ENCODE results near the gene FLRT2. TPM values are rescaled to one million over a fixed set of nuclear protein-coding genes. Genes with fewer than 3 reads are reported as not detected.
A peak's percentile ranks its signal among the peaks of the same experiment; 100 is the strongest.

FLRT2 gene
- total RNA-seq, 1 donor from 2014 or later, result 168 TPM

- peaks cover 73% of the 10 kb centered on the region for H3K36me3 Mint-ChIP-seq (ENCODE audit: unreplicated experiment)
Observed at GRCh38 chr14:85622106-85622505, 92.2 kb downstream of the FLRT2 start.

GRCh38 chr14:85622986-85623685 lies 93.2 kb downstream of the FLRT2 start:
- Mint-ChIP-seq H3K4me1 (ENCODE audit: unreplicated experiment) (peaks cover 4% of the 10 kb centered on the region), H3K9me3 (ENCODE audit: unreplicated experiment) (no peaks in the 10 kb centered on the region), H3K27me3 (ENCODE audit: unreplicated experiment) (no peaks in the 10 kb centered on the region), H3K4me3 (ENCODE audit: unreplicated experiment) (no peak overlapping the region), H3K27ac (ENCODE audit: unreplicated experiment) (no peak overlapping the region), H3K36me3 (ENCODE audit: unreplicated experiment) (peaks cover 75% of the 10 kb centered on the region)
- no peak for DNase-seq (ENCODE audit: extremely low spot score, unreplicated experiment)
- no peak for TF ChIP-seq CTCF (IDR thresholded peaks at IDR 0.05)

More at GRCh38 chr14:85622106-85622505, 92.2 kb downstream of the FLRT2 start:
- Mint-ChIP-seq H3K4me1 (ENCODE audit: unreplicated experiment) (peaks cover 13% of the 10 kb centered on the region), H3K27me3 (ENCODE audit: unreplicated experiment) (no peaks in the 10 kb centered on the region), H3K9me3 (ENCODE audit: unreplicated experiment) (no peaks in the 10 kb centered on the region), H3K27ac (ENCODE audit: unreplicated experiment) (no peak overlapping the region), H3K4me3 (ENCODE audit: unreplicated experiment) (no peak overlapping the region)
- no peak for DNase-seq (ENCODE audit: extremely low spot score, unreplicated experiment)
- TF ChIP-seq CTCF (IDR thresholded peaks at IDR 0.05), result no peak

GRCh38 chr14:85625925-85626585 lies 96.1 kb downstream of the FLRT2 start:
- H3K27me3 Mint-ChIP-seq (ENCODE audit: unreplicated experiment), result no peaks in the 10 kb centered on the region
- no peak for DNase-seq (ENCODE audit: extremely low spot score, unreplicated experiment)
- no peak for TF ChIP-seq CTCF (IDR thresholded peaks at IDR 0.05)
- H3K9me3 Mint-ChIP-seq (ENCODE audit: unreplicated experiment), result no peaks in the 10 kb centered on the region
- H3K36me3 Mint-ChIP-seq (ENCODE audit: unreplicated experiment), result peaks cover 60% of the 10 kb centered on the region
- no peak overlapping the region for H3K4me3 Mint-ChIP-seq (ENCODE audit: unreplicated experiment)
- H3K4me1 Mint-ChIP-seq (ENCODE audit: unreplicated experiment), result peaks cover 8% of the 10 kb centered on the region
- no peak overlapping the region for H3K27ac Mint-ChIP-seq (ENCODE audit: unreplicated experiment)

GRCh38 chr14:85634205-85634604 lies 104.3 kb downstream of the FLRT2 start:
- DNase-seq (ENCODE audit: extremely low spot score, unreplicated experiment), result no peak
- Mint-ChIP-seq H3K27me3 (ENCODE audit: unreplicated experiment) (no peaks in the 10 kb centered on the region), H3K9me3 (ENCODE audit: unreplicated experiment) (no peaks in the 10 kb centered on the region), H3K4me1 (ENCODE audit: unreplicated experiment) (peaks cover 16% of the 10 kb centered on the region), H3K4me3 (ENCODE audit: unreplicated experiment) (no peak overlapping the region), H3K27ac (ENCODE audit: unreplicated experiment) (peak overlapping the region; percentile 61), H3K36me3 (ENCODE audit: unreplicated experiment) (no peaks in the 10 kb centered on the region)
- no peak for TF ChIP-seq CTCF (IDR thresholded peaks at IDR 0.05)

GRCh38 chr14:85644211-85644610 lies 114.3 kb downstream of the FLRT2 start:
- Mint-ChIP-seq H3K36me3 (ENCODE audit: unreplicated experiment) (no peaks in the 10 kb centered on the region), H3K27me3 (ENCODE audit: unreplicated experiment) (no peaks in the 10 kb centered on the region), H3K4me1 (ENCODE audit: unreplicated experiment) (no peaks in the 10 kb centered on the region), H3K9me3 (ENCODE audit: unreplicated experiment) (no peaks in the 10 kb centered on the region), H3K4me3 (ENCODE audit: unreplicated experiment) (no peak overlapping the region), H3K27ac (ENCODE audit: unreplicated experiment) (no peak overlapping the region)
- no peak for DNase-seq (ENCODE audit: extremely low spot score, unreplicated experiment)
- no peak for TF ChIP-seq CTCF (IDR thresholded peaks at IDR 0.05)
